Bronchial epithelial cell (primary cell): Measurements from ENCODE around the gene ANK2. TPM values are rescaled to one million over a fixed set of nuclear protein-coding genes. Genes with fewer than 3 reads are reported as not detected.
"Not testable (repeated sequence)": the region's sequence is repeated elsewhere in the genome, so short reads cannot be mapped to it uniquely, and the experiment has no call there.

ENCODE experiments used
- DNase-seq: peaks from one replicate; pipeline ENCODE4 v3.0.0-alpha.2; 2010; ENCODE audit warnings: low read depth
- FAIRE-seq: peaks from 2 replicates; lab custom pipeline; 2011; peaks lifted over from hg19 to GRCh38; lab: Jason Lieb, UNC
- H3K27me3 ChIP-seq: 2 replicates; pipeline ENCODE4 v1.5.1; 2011; ENCODE audit warnings: low read length; ENCODE audit not compliant: control insufficient read depth, insufficient read depth
- H3K36me3 ChIP-seq: 2 replicates; pipeline ENCODE4 v1.5.1; 2011; ENCODE audit warnings: low read length; ENCODE audit not compliant: control insufficient read depth, insufficient read depth
- H3K4me3 ChIP-seq: 2 replicates; pipeline ENCODE4 v1.5.1; 2011; ENCODE audit warnings: mild to moderate bottlenecking, low read depth, low read length, control low read depth
- total RNA-seq: library from RNA; depleted of rRNA; stranded (reverse); fragments of >200 nt; gene quantifications from 2 replicates; pipeline ENCODE4 v1.2.1, GENCODE V29; 2014
- TF ChIP-seq, protein P1 (sequence below): IDR thresholded peaks from 2 replicates; pipeline ENCODE4 v1.5.1; 2011; ENCODE audit warnings: mild to moderate bottlenecking, moderate library complexity, low read length, control low read depth, inconsistent platforms; ENCODE audit not compliant: insufficient read depth, severe bottlenecking

ANK2 gene
- total RNA-seq, 1 donor from 2014 or later: 2.6 TPM

DNA sequence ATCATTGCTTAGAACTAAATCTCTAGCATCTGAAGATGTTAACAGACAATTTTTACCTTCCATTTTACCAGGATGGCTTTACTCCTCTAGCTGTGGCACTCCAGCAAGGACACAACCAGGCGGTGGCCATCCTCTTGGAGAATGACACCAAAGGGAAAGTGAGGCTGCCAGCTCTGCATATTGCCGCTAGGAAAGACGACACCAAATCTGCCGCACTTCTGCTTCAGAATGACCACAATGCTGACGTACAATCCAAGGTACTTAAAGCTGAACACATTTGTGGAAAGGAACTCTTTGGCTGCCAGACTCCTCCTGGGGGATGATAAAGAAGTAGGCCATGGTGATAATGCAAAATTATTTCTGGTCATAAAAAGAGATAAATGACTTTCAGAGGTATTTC lies 187.5 kb downstream of the ANK2 start:
- TF ChIP-seq, protein P1, sequence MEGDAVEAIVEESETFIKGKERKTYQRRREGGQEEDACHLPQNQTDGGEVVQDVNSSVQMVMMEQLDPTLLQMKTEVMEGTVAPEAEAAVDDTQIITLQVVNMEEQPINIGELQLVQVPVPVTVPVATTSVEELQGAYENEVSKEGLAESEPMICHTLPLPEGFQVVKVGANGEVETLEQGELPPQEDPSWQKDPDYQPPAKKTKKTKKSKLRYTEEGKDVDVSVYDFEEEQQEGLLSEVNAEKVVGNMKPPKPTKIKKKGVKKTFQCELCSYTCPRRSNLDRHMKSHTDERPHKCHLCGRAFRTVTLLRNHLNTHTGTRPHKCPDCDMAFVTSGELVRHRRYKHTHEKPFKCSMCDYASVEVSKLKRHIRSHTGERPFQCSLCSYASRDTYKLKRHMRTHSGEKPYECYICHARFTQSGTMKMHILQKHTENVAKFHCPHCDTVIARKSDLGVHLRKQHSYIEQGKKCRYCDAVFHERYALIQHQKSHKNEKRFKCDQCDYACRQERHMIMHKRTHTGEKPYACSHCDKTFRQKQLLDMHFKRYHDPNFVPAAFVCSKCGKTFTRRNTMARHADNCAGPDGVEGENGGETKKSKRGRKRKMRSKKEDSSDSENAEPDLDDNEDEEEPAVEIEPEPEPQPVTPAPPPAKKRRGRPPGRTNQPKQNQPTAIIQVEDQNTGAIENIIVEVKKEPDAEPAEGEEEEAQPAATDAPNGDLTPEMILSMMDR: no peak
- FAIRE-seq: no peak
- H3K4me3 ChIP-seq: no peak overlapping the region
- no peaks in the 10 kb centered on the region for H3K36me3 ChIP-seq
- no peak for DNase-seq
- no peaks in the 10 kb centered on the region for H3K27me3 ChIP-seq

DNA sequence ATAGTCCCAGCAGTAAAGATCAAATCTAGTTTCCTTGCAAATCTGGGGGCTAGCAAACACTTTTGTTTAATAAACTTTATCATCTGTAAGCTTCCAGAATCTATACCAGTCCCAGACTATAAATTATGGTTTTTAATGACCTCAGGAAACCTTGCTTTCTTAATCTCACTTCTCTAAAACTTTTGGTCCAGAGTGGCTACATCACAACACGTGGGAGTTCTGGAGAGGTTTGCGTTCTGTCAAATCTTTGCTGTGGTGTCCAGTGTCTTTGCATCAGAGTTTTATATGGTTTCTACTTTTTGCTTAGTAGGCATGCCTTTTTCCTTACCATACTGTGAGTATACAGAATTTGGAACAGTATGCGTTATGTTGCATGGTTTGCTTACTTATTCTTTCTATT lies 193.9 kb downstream of the ANK2 start:
- Histone ChIP-seq H3K36me3 (no peaks in the 10 kb centered on the region), H3K27me3 (no peaks in the 10 kb centered on the region), H3K4me3 (no peak overlapping the region)
- FAIRE-seq (no peak), DNase-seq (no peak)
- TF ChIP-seq, protein P1: no peak

DNA sequence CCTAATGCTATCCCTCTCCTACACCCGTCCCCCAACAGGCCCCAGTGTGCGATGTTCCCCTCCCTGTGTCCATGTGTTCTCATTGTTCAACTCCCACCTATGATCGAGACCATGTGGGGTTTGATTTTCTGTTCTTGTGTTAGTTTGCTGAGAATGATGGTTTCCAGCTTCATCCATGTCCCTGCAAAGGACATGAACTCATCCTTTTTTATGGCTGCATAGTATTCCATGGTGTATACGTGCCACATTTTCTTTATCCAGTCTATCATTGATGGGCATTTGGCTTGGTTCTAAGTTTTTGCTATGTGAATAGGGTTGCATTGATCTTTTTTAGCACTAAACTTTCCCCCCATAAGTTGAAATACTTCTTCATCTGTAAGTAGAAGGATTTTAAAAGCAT lies 195.3 kb downstream of the ANK2 start:
- not testable (repeated sequence) for DNase-seq, H3K27me3 ChIP-seq, H3K36me3 ChIP-seq, H3K4me3 ChIP-seq, FAIRE-seq

DNA sequence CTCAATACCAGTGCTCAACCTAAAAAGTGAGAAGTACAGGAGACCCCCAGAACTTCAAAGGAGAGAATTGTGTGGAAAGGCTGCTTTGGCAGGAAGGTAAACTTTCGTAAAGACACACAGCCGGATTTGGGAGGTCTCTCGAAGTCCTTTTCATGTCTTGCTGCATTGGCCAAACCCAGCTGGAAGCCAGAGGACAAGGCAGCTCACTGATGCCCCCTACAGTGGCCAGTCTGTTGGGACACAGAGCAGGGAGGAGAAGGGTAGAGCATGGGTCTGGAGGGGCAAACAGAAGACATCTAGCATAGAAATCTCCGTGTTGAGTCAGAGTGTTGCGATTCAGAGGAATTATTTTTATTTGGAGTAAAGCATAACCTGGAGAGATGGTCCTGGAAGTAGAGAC lies 198.9 kb downstream of the ANK2 start:
- TF ChIP-seq, protein P1: no peak
- FAIRE-seq: no peak
- no peak for DNase-seq
- no peak overlapping the region for H3K4me3 ChIP-seq
- H3K36me3 ChIP-seq: no peaks in the 10 kb centered on the region
- H3K27me3 ChIP-seq: no peaks in the 10 kb centered on the region

DNA sequence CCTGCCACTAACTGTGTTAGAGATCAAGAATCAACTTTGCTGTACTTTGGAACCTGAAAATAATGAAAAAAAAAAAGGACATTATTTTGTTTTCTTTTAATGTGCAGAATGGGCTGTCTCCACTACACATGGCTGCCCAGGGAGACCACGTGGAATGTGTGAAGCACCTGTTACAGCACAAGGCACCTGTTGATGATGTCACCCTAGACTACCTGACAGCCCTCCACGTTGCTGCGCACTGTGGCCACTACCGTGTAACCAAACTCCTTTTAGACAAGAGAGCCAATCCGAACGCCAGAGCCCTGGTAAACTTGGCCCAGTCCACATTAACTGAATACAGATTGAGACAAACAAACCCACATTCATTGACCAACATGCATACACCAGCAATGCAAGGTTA lies 206.2 kb downstream of the ANK2 start:
- FAIRE-seq (no peak), DNase-seq (no peak)
- Histone ChIP-seq H3K27me3 (no peaks in the 10 kb centered on the region), H3K4me3 (no peak overlapping the region), H3K36me3 (no peaks in the 10 kb centered on the region)
- TF ChIP-seq, protein P1: no peak

DNA sequence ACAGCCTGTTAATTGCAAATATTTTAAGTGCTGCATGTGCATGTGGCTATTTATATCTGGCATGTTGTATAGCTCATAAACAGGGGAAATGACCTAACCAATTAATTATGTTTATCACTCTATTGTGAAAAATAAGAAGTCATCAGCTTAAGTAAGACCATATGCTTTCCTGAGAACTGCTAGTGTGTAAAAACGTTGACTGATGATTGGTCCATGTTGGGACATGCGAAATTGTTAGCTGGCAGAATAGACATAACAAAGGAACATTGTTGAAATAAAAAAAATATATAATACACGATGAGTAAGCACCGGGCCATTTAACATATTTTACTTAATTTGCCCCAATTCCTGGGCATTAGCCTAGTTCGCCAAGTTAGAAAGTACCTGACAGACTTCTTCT lies 207.5 kb downstream of the ANK2 start:
- TF ChIP-seq, protein P1: no peak

More for the DNA sequence above, 207.5 kb downstream of the ANK2 start:
- Histone ChIP-seq H3K4me3 (no peak overlapping the region), H3K27me3 (no peaks in the 10 kb centered on the region), H3K36me3 (no peaks in the 10 kb centered on the region)
- no peak for FAIRE-seq
- DNase-seq: peak; percentile 38
